Stimulated activated CD8-positive, alpha-beta memory T cell treated with anti-CD3 and anti-CD28 coated beads, Interleukin-15, amount 100 ng/mL, for 24 hours (primary cell): ENCODE results near the gene PRAF2.

Experiments used
- DNase-seq: peaks from one replicate; pipeline ENCODE4 v3.0.0-alpha.2; 2020; ENCODE audit warnings: low read depth

Gene PRAF2

DNA sequence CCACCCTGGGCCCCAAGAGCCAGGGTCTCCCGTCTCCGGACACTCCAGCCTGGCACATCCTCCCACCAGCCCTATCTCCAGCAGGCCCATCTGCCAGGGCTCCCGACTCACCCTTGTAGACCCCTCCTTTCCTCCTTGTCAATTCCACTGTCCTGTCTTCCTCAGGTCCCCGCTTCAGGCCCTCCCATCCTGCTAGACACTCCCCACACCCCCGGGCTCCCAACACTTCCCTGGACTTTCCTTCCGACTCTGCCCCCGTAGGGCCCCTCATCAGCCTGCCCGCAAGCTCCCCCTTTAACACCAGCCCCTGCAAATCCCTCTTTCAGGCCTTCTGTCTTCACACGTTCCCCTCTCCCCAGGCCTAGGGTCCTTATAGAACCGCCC lies 1.1 kb downstream of the PRAF2 start:
- DNase-seq, result no peak

DNA sequence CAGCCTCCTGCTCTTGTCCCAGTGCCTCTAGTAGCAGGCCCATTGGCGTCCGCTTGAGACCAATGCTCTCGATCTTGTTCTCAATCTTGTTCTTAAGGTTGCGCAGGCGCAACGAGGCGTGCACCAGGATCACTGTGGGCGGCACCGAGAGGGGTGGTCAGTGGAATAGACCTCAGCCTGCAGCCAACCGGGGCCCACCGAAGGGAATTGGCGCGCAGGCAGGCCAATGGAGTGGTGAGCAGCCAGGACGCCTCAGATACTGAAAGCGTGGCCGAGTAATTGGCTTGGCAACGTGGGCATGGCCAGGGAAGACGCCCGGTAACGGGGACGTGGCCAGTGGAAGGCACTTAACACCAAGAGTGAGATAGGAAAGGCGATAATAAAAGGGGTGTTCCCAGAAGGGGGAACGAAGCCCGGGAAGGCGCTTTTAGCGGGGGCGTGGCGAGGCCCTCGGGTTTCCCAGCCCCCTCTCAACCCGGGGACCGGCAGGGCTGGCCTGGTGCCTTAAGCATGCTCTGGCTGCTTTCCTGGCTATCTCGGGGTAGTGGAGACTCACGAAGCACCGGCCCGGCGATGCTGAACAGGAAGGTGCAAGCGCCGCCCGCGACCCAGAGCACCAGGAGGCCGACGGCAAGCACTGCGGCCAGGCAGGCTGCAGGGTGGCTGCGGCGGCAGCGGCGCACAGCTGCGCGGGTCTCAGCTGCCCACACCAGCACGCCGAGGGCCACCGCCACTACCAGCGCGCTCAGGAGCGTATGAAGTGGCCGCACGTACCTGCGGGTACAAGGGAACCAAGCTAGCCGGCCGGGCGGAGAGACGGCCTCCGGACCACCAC lies 1.7 kb downstream of the PRAF2 start:
- no peak for DNase-seq

DNA sequence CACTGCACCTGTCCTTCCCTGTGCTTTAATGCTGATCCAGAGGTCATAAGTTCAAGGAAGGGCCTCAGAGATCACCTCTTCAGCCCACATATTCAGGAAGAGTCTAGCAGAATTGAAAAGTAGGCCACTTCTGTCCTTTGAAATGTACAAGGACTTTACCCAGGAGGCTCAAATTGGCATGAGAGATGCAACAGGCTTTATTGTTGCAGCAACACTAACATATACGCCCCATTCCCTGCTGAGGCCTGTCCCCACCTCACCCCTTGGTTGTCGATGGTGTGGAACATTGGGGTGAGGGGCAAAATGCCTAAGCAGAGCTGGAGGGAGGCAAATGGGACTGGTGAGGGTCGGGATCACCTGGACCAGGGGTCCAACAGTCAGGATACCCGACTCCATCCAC lies 2.8 kb downstream of the PRAF2 start:
- DNase-seq, result no peak

DNA sequence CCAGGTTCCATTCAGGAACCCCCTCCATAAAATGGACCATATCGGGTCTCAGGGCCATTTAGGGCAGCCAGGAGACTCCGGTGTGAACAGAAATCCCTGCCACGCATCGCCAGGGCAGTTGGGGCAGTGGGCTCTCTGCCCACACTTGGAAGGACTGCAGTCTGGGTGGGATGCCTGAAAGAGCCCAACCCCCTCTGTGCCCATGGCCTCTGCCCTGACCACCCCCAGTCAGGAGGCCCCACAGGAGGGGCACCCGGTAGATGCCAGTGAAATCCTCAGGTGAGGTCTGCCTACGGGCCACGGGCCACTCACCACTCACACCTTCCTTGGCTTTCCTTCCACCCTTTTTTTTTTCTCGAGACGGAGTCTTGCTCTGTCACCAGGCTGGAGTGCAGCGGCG lies 4.8 kb downstream of the PRAF2 start:
- DNase-seq, result no peak

DNA sequence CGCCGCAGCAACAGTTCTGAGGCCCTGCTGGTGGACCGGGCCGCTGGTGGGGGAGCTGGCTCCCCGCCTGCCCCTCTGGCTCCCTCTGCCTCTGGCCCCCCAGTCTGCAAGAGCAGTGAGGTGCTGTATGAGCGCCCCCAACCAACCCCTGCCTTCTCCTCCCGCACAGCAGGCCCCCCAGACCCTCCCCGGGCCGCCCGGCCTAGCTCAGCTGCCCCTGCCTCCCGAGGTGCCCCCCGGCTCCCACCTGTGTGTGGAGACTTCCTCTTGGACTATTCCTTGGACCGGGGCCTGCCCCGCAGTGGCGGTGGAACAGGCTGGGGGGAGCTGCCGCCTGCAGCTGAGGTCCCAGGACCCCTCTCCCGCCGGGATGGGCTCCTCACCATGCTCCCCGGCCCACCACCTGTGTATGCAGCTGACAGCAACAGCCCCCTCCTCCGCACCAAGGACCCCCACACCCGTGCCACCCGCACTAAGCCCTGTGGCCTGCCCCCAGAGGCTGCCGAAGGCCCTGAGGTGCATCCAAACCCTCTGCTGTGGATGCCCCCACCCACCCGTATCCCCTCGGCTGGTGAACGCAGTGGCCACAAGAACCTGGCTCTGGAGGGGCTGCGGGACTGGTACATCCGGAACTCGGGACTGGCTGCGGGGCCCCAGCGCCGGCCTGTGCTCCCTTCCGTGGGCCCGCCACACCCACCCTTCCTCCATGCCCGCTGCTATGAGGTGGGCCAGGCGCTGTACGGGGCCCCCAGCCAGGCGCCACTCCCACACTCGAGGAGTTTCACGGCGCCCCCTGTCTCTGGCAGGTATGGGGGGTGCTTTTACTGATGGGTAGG lies 6.3 kb downstream of the PRAF2 start:
- DNase-seq, result no peak

DNA sequence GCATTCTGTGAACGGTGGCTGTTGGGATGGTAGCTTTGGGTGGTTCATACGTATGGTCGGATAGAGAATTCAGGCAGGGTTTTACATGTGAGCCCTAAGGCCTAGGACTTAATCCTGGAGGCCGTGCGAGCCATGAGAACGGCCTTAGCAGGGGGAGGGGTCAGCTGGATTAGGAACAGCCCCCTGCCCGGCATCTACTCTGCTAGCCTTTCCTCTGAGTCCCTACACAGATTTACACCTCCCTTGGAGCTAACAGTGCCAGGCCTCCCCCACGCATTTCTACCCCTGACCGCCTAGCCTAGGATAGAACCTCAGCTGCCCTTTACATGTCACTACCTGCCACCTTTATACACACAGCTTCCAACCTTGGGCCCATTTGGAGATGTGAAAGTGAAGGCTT lies 7.1 kb downstream of the PRAF2 start:
- DNase-seq, result no peak

DNA sequence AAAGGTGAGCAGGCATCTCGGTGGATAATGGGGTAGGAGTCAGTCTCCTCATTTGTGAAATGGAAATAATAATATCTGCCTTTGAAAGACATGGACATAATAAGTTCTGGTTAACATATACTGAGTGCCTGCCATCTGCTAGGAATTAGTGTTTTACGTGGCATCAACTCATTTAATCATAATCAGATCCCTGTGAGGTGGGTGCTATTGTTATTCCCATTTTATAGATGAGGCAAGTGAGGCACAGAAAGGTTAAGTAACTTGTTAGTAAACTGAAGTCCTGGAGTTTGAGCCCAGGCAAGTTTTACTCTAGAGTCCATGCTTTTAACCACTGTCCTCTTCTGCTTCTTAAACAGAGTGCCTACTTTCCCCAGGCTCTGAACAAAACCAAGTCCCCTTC lies 7.5 kb downstream of the PRAF2 start:
- no peak for DNase-seq

DNA sequence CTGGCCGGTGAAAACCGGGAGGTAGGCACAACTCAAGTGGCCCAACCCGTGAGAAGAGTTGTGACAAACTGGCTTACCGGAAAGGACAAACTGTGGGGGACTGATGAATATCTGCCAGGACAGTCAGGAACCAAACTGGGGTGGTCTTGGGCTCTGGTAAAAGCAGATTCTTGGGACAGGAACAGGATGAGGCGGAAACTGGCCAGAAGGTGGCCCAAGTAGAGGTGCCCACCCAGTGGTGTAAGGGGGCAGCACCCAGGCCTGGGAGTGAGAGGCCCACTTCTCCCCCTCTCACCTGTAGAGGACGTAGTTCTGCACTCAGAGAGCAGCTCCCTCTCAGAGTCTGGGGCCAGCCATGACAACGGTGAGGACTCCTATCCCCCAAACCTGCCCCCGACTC lies 9.1 kb downstream of the PRAF2 start:
- DNase-seq, result no peak

DNA sequence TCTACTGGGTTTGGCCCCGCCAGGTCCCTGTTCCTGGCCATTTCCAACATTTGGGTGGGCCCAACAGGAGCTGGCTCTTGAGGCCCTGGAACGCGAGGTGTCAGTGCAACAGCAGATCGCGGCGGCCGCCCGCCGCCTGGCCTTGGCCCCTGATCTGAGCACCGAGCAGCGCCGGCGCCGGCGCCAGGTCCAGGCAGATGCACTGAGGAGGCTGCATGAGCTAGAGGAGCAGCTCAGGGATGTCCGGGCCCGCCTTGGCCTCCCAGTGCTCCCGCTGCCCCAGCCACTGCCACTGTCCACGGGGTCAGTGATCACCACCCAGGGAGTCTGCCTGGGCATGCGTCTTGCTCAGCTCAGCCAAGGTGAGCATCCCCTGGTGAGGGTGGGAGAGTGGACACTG lies 9.5 kb downstream of the PRAF2 start:
- DNase-seq, result no peak

DNA sequence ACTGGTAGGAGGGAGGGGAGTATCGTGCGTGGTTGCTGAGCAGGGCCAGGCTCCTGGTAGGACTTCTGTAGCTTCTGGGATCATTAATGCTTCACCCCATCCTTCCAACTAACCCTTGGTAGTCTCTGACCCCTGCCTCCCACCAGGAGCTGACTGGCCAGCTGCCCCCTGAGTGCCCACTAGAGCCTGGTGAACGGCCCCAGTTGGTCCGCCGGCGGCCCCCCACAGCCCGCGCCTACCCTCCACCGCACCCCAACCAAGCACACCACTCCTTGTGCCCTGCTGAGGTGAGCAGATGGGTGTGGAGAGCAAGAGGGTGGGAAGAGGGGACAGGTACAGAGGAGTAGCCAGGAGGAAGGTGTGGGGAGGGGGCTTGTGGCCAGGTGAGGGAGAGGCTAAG lies 10.1 kb downstream of the PRAF2 start:
- DNase-seq, result no peak

DNA sequence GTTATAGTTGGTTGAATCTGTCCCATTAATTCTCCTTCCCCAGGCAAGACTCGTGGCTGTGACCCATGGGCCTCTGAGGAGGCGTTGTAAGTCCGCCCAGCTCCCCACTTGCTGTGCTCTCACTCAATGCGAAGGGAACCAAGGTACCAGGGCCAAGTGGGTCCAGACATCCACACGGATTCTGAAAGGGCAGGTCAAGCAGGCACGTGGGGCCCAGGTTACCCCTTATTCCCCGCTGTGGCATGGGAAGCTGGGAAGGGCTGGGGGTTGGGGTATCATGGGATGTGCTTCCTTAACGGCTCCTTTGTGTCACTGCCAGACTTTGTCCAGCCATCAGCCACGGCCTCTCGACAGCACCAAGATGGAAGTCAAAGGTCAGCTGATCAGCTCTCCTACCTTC lies 11.9 kb downstream of the PRAF2 start:
- DNase-seq, result no peak

DNA sequence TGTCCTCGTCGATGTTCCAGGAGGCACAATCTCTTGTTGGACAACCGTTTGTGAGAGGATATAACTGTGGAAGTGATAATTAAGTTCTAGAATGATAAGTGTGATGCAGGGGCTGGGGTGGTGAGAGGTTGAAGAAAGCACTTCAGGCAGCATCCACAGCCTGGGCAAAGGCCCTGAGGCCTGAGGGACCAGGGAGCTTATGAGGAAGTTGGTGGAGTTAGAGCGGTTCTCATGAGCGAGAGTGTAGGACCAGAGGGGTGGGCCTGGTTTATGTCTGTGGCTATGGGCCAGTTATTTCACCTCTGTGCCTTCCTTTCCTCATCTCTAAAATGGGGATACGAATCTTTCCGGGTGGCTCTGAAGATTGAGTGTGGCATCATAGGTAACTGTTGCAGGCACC lies 12.3 kb downstream of the PRAF2 start:
- no peak for DNase-seq

DNA sequence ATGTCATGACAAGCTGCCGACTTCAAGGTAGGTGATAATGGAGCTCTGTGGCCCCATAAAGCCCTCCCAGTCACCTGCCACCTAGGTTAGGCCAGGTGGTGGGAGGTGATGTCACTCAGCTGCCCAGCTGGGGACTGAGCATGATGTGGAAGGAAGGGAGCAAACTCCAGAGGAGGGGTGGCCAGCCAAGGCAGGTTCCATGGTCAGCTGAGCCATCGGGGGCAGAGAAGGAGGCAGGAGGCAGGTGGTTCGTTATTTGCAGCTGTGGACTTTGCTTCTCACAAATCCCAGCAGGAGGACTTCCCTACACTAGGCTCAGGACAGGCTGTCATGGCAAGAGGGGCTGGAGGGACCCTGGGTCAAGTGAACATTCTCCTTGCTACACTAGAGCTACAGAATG lies 12.9 kb downstream of the PRAF2 start:
- DNase-seq, result no peak

DNA sequence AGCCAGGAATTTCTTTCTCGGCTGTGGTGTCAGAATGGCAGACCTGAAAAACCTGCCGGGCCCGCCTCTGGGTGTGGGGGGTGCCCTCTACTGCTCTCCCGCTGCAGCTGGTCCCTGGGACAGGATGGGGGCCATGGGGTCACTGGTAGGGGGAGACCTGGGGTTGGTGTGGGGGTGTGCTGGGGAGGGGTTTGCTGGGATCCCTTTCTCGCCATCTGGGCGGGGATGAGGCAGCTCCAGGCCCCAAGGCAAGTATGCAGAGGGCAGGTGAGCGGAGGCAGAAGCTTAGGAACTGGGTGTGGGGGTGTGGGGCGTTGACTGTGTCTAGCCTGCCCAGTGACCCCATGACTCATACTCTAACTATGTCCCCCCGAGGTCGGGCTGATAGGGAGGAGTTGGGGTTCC lies 14.1 kb downstream of the PRAF2 start:
- no peak for DNase-seq

DNA sequence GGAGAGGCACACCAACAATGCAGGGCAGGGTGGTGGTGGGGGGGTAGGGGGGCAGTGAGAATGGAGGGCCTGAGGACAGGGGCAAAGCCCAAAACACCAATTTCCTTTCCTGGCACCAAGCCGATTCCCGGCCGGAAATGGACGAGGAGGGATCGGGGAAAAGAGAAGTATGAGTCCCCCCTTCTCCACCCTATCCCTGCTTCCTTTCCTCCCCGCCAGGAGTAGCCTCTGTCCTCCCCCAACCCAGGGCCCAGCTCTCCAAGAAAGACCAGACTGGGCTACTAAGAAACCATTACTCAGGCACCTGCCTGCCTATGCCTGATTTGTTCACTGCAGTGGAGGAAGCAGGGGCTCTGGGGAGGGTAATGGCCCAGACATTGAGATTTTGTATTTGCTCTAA lies 14.6 kb downstream of the PRAF2 start:
- no peak for DNase-seq

DNA sequence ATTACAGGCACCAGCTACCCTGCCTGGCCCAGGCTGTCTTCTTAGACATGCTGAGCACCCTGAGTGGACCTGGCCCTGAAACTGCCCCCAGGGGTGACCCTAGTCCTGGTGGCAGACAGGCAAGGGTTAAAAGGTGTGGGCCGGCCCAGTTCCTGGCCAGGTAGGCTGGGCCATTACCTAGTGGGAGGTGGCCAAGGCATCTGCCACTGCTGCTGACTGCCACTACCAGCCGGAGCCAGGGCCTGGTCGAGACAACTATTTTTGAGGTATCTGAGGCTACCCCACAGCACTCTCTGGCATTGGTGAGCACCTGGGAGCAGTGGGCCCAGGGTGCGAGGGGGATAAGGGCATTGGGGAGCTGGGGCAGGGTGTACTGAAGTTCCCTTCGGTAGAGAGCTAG lies 15.0 kb downstream of the PRAF2 start, which contains the start of gene CCDC120:
TSS of gene CCDC120 (plus strand) at position 206 of the 400 bp plus-strand sequence. CDS start 3,043 bp downstream, outside the sequence.
- DNase-seq, result no peak

DNA sequence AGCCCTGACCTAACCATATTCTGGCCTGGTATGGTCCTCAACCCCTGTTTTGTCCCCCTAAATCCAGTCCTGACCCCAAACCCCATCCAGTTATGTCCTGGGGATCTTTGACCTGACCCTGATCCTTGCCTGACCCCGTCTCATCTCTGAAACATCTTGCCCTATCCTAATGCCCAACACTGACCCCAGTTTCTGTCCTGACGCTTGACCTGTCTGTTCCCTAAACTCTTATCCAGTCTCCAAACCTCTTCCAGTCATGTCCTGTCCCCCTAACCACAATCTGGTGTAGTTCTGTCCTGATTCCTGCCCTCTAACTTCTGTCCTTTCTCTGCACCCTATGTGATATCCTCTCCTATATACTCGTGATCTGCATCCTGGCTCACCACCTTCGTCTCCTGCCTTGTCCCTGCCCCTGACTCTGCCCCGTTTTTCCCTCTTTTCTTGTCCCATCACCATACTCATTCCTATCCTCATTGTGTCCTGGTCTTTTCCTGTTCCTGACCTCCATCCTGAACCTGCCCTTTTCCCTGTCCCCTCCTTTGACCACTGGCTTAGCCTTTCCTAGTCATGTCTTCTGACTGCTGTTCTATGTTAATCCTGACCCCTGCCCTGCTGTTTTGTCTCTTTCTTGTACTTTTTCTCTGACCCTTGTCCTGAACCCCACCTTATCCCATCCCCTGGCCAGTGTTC lies 19.6 kb downstream of the PRAF2 start:
- no peak for DNase-seq

DNA sequence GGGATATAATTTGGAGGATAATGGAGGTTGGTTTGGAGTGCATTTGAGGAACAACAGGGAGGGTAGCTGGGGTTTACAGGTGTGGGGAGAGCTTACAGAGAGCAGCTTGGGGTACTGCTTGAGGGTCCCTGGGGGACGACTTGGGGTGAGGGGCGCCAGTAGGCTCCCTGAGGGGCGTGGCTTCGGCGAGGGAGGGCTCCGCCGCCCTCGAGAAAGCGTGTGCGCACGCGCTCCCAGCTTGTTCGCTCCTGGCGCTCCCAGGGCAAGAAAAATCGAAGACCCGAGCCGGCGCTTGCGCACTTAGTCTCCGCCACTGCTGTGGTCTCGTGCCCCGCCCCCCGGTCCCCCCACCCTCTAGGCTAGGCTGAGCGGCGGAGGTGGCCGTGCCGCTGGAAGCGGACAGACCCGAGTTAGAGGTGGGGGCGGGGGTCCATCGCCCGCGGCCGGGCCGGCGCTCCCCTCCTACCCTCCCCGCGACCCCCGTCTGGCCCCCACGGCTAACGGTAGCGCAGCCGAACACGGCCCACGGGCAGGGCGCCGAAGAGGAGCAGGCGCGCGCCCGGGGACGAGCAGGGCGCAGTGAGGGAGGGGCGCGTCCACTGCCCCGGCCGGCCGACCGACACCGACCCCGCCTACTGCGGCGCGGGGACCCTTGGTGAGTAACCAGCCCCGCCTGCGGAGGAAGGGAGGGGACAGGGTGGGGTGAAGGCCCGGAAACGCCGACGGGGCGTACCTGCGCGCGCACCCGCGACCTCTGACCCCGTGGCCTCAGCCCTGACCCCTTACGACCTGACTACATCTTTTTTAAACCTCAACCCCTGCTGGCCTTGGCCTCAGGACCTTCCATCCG lies 20.4 kb downstream of the PRAF2 start:
- peak; percentile 23 for DNase-seq

DNA sequence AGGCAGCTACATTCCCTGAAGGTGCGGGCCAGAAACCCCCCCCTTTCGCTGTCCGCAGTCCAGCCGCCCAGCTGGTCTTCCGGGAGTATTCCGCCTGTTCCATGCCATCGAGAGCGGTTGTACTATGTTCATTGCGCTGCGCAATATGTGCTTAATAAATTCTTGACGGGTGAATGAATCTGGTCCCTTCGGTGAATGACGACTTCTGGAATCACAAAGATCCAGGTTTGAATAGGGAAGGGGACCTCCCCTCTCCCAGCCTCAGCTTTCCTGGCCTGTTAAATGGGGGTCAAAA lies 29.9 kb downstream of the PRAF2 start:
- no peak for DNase-seq

DNA sequence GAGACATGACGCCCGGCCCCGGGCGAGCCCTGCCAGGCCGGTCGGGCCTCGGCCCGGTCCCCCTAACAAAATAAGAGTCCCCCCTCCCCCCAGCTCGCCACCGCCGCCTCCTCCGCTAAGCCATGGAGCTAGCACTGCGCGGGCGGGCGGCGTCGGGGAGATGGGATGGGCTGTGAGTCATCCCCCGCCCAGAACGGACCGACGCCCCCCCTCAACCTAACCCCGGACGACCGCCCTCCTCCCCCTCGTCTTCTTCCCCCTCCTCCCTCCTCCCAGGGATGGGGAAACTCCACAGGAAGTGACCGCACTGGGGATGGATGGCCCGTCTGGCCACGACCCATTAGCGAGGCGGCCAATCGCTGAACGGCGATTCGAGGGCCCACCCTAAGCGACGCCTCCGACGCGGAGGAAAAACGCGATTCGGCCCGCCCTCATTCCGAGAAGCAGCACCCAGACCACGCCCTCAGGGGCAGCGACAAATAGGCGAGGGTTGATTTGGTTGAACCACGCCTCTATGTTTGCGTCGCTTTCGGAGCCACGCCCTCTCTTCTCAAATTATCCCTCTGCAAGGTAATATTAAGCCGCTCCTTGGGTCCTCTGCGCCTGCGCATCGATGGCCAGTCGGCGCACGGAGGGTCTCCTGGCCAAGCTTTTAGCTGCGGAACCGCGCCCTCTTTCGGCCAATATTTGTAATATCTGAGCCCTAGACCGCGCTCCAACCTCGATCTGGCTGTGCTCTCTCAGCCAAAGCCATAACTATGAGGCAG lies 30.4 kb downstream of the PRAF2 start, which contains the start of gene TFE3:
TSS of gene TFE3 (minus strand) at position 138 of the 767 bp plus-strand sequence. CDS start at position 7, 131 bp downstream.
- peak; percentile 71 for DNase-seq

DNA sequence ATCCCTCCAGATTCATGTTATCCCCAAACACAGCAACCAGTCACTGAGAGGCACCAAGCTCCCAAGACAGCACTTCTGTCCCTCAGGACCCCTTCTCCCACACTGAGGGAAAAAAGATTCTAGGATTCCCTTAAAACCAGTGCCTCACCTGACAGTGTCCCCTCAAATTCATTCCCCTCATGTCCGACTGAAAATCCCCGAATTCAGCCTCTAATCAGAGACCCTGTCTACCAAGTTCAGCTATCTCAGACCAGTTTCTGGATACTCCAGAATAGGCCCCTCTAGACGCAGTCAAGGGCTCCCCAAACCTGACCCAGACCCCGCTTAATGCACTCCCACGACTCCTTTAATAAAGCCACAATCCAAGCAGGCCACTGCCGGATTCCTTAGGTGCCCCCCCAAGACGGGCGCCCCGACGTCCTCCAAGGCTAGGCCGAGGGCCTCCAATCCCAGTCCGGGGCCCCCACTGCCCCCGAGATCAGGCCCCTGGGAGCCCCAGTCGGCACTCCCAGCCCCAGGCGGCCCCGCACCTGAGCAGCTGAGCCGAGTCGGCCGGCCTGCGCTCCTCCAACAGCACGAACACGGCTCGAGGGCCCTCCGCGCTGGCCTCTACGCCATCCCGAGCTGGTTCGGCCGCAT lies 31.1 kb downstream of the PRAF2 start:
- no peak for DNase-seq
